GM13976 (cell line): ENCODE measurements around the gene SAMD8.
A peak's percentile ranks its signal among the peaks of the same experiment; 100 is the strongest.
"Not testable (repeated sequence)": the region's sequence is repeated elsewhere in the genome, so short reads cannot be mapped to it uniquely, and the experiment has no call there.

ENCODE experiments used
- DNase-seq: peaks from one replicate; pipeline ENCODE4 v3.0.0; 2012; ENCODE audit warnings: low spot score
- CTCF ChIP-seq: IDR thresholded peaks from 2 replicates; pipeline ENCODE4 v1.5.1; 2012; ENCODE audit warnings: borderline replicate concordance, mild to moderate bottlenecking; ENCODE audit not compliant: insufficient read depth; ENCODE audit errors: extremely low read depth, missing control alignments, control extremely low read depth
- in situ Hi-C: fragments of 300-500 bp; cut with MboI; formaldehyde crosslinking; loops from one replicate; pipeline ENCODE4 v1.12.0; 2022; ENCODE audit warnings: low sequenced_read_pairs, mixed read lengths, inconsistent platforms; ENCODE audit not compliant: unreplicated experiment

Gene SAMD8

GRCh38 chr10:75181073-75181472 lies 69.6 kb downstream of the SAMD8 start:
- no peak for TF ChIP-seq CTCF
- in situ Hi-C loops, result no loop called here
- no peak for DNase-seq

- in situ Hi-C loops, result no loop called here
- no peak for DNase-seq
- no peak for TF ChIP-seq CTCF
Observed at GRCh38 chr10:75186310-75186709, 74.9 kb downstream of the SAMD8 start.

GRCh38 chr10:75187961-75188426 lies 76.5 kb downstream of the SAMD8 start:
- in situ Hi-C loops, result no loop called here
- peak; percentile 79 for DNase-seq
- peak; percentile 73 for TF ChIP-seq CTCF

- in situ Hi-C loops, DNase-seq: not testable (repeated sequence)
Observed at GRCh38 chr10:75188522-75188921, 77.1 kb downstream of the SAMD8 start.

DNA sequence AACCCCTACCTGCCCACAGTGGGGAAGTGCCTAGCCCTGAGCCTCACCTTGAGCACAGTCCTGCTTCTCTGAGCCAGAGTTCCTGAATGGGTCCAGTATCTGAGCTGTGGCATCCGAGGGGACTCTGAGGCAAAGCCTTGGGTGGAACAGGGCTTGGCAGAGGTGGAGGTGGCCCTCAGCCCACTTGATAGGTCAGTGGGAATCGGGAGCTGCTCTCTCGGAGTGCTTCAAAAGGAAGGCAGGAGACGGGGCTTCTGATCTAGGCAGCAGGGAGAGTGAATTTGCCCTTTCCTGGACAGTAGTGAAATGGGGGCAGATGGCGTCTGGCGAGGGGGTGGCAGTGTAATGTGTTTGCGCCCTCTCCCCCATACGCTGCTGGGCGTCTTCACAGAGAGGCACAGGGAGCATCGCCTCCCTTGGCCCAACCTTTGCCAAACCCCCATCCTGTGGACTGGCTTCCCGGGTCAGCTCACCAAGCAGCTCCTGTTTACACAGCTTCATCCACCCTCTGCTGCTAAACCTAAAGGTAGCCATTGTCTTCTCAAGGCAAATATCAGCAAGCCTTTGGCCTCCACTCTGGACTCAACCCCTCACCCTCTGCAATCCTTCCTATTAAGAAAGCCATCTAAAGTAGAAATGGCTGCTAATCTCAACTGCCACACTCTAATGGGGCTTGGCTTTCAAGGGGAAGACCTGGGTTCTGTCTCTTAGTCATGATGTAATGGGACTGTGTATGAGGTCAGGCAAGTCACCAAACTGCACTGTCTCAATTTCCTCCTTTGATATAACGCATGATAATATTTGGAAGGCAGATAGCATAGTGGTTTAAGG lies 78.0 kb downstream of the SAMD8 start:
- in situ Hi-C loops, result no loop called here
- no peak for TF ChIP-seq CTCF
- no peak for DNase-seq

GRCh38 chr10:75191821-75192568 lies 80.5 kb downstream of the SAMD8 start:
- TF ChIP-seq CTCF, result no peak
- in situ Hi-C loops, result no loop called here
- no peak for DNase-seq

DNA sequence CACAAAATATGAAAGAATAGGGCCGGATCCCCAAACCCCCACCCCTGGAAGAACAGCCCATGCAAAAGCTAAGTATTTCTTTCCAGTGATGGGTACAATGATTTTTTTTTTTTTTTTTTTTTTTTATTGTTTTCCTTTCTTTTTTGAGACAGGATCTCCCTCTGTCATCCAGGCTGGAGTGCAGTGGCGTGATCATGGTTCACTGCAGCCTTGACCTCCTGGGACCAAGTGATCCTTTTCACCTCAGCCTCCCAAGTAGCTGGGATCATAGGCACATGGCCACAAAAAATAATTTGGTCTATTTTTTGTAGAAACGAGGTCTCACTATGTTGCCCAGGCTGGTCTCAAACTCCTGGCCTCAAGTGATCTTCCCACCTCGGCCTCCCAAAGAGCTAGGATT lies 83.2 kb downstream of the SAMD8 start:
- DNase-seq, in situ Hi-C loops: not testable (repeated sequence)
